Loucy (cell line): ENCODE results near the gene CD7.

ENCODE experiments used
- H2AFZ ChIP-seq: fragments of 200-600 bp; sonication (generic); 2 replicates; pipeline ENCODE4 v1.6.0; 2016; ENCODE audit warnings: antibody characterized with exemption, mild to moderate bottlenecking, low read length, moderate library complexity
- H3F3A ChIP-seq: fragments of 200-600 bp; 2 replicates; pipeline ENCODE4 v1.6.0; 2016; ENCODE audit warnings: antibody characterized with exemption, low read depth, mild to moderate bottlenecking
- H3K27me3 ChIP-seq: fragments of 200-600 bp; sonication (generic); 2 replicates; pipeline ENCODE4 v1.6.1; 2014; ENCODE audit warnings: low read length, mild to moderate bottlenecking; ENCODE audit not compliant: insufficient read depth, poor library complexity, severe bottlenecking
- H3K36me3 ChIP-seq: fragments of 200-600 bp; sonication (generic); 2 replicates; pipeline ENCODE4 v1.6.1; 2016; ENCODE audit warnings: low read length; ENCODE audit not compliant: insufficient read depth
- H3K4me1 ChIP-seq: fragments of 200-600 bp; sonication (generic); 2 replicates; pipeline ENCODE4 v1.5.1; 2014; ENCODE audit warnings: low read length, mild to moderate bottlenecking; ENCODE audit not compliant: insufficient read depth, poor library complexity, severe bottlenecking
- H3K4me2 ChIP-seq: fragments of 200-600 bp; sonication (generic); 2 replicates; pipeline ENCODE4 v1.6.0; 2014; ENCODE audit warnings: antibody characterized with exemption, low read length, low read depth, mild to moderate bottlenecking; ENCODE audit not compliant: poor library complexity, severe bottlenecking
- H3K4me3 ChIP-seq: fragments of 200-600 bp; sonication (generic); 2 replicates; pipeline ENCODE4 v1.5.1; 2014; ENCODE audit warnings: low read length, mild to moderate bottlenecking, mixed read lengths; ENCODE audit not compliant: poor library complexity, severe bottlenecking
- H3K79me2 ChIP-seq: fragments of 200-600 bp; sonication (generic); 2 replicates; pipeline ENCODE4 v1.6.1; 2014; ENCODE audit warnings: low read length; ENCODE audit not compliant: insufficient read depth
- H3K9ac ChIP-seq: fragments of 200-600 bp; sonication (generic); 2 replicates; pipeline ENCODE4 v1.6.0; 2014; ENCODE audit warnings: mild to moderate bottlenecking, low read depth, low read length, moderate library complexity; ENCODE audit not compliant: poor library complexity, severe bottlenecking
- H3K9me2 ChIP-seq: fragments of 200-600 bp; sonication (generic); replicated peaks from 2 replicates; pipeline ENCODE4 v1.6.1; 2016; ENCODE audit warnings: low read depth, low read length, mixed read lengths
- H3K9me3 ChIP-seq: fragments of 200-600 bp; sonication (generic); 2 replicates; pipeline ENCODE4 v1.6.1; 2014; ENCODE audit warnings: mild to moderate bottlenecking, antibody characterized with exemption, low read length, low read depth; ENCODE audit not compliant: insufficient read depth
- H4K20me1 ChIP-seq: fragments of 200-600 bp; sonication (generic); 2 replicates; pipeline ENCODE4 v1.6.0; 2014; ENCODE audit warnings: antibody characterized with exemption, low read length, mild to moderate bottlenecking; ENCODE audit not compliant: insufficient read depth, poor library complexity, severe bottlenecking
- EZH2phosphoT487 ChIP-seq: fragments of 200-600 bp; IDR thresholded peaks from 2 replicates; pipeline ENCODE4 v1.6.1; 2018; ENCODE audit warnings: antibody characterized with exemption, mild to moderate bottlenecking, moderate library complexity, borderline replicate concordance
- TF ChIP-seq, protein P1 (sequence below): fragments of 200-600 bp; sonication (generic); conservative IDR thresholded peaks from 2 replicates; pipeline ENCODE4 v1.5.1; 2014; ENCODE audit warnings: mild to moderate bottlenecking, antibody characterized with exemption, low read length

CD7 gene

DNA sequence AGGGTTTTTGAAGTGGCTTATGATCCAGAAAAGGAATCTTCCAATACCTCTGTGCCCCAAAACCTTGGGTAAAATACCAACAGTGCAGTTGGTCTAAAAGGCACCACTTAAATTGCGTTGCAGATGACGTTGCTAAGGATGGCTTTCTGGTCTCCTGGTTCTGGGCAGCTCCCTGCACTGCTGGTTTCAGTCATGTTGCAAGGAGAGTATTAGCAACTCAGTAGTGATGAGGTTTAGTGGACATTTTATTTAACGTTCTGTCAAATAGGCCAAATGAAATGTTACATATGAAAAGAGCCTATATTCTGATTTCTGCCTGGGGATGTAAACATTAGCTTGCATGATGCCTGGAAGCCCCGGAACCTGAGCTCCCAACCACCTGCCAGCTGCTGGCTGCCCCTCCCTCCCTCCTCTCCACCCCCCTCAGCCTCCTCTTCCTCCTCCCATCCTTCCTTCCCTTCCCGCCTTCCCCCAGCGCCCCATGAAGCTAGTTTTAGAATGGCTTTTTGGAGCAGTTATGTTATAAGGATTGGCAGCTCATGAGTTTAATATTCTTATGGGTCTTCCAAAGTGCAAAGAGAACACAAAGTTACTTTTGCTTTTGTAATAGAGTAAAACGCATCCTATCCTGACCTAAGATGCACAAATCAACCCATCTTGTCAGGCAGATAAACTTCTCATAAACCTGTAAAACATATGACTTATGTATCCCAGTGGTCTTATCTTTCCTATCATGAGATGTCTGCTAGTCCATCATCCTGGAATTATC is 20.7 kb downstream of the CD7 start:
- H3K9me2 ChIP-seq, result no peaks in the 10 kb centered on the region
- peak overlapping the region; percentile 99 for H3K4me2 ChIP-seq
- peaks cover 67% of the 10 kb centered on the region for H3K4me1 ChIP-seq
- peak overlapping the region; percentile 81 for H3K4me3 ChIP-seq
- no peak for TF ChIP-seq EZH2phosphoT487
- TF ChIP-seq, protein P1, sequence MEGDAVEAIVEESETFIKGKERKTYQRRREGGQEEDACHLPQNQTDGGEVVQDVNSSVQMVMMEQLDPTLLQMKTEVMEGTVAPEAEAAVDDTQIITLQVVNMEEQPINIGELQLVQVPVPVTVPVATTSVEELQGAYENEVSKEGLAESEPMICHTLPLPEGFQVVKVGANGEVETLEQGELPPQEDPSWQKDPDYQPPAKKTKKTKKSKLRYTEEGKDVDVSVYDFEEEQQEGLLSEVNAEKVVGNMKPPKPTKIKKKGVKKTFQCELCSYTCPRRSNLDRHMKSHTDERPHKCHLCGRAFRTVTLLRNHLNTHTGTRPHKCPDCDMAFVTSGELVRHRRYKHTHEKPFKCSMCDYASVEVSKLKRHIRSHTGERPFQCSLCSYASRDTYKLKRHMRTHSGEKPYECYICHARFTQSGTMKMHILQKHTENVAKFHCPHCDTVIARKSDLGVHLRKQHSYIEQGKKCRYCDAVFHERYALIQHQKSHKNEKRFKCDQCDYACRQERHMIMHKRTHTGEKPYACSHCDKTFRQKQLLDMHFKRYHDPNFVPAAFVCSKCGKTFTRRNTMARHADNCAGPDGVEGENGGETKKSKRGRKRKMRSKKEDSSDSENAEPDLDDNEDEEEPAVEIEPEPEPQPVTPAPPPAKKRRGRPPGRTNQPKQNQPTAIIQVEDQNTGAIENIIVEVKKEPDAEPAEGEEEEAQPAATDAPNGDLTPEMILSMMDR, result no peak
- no peaks in the 10 kb centered on the region for H3K9me3 ChIP-seq
- peak overlapping the region; percentile 93 for H3K9ac ChIP-seq
- peaks cover 6% of the 10 kb centered on the region for H4K20me1 ChIP-seq
- H3F3A ChIP-seq, result peaks cover 14% of the 10 kb centered on the region
- peaks cover 12% of the 10 kb centered on the region for H3K79me2 ChIP-seq
- no peaks in the 10 kb centered on the region for H3K36me3 ChIP-seq
- H2AFZ ChIP-seq, result 0 out of 2 replicates have a peak overlapping the region, but pooled peaks have one; percentile 58
- H3K27me3 ChIP-seq, result no peaks in the 10 kb centered on the region

- no peak overlapping the region for H3K9ac ChIP-seq
- peaks cover 6% of the 10 kb centered on the region for H4K20me1 ChIP-seq
- H3F3A ChIP-seq, result peaks cover 14% of the 10 kb centered on the region
- H3K9me3 ChIP-seq, result no peaks in the 10 kb centered on the region
- H3K4me3 ChIP-seq, result no peak overlapping the region
- H3K9me2 ChIP-seq, result no peaks in the 10 kb centered on the region
- no peaks in the 10 kb centered on the region for H3K27me3 ChIP-seq
- peaks cover 57% of the 10 kb centered on the region for H3K4me1 ChIP-seq
- no peak overlapping the region for H2AFZ ChIP-seq
- no peak overlapping the region for H3K4me2 ChIP-seq
- no peaks in the 10 kb centered on the region for H3K36me3 ChIP-seq
- peaks cover 14% of the 10 kb centered on the region for H3K79me2 ChIP-seq
- TF ChIP-seq, protein P1, result no peak
- no peak for TF ChIP-seq EZH2phosphoT487
These were observed 22.0 kb downstream of the CD7 start for GRCh38 chr17:82295472-82295814.

- Histone ChIP-seq H3K36me3 (no peaks in the 10 kb centered on the region), H3K4me1 (peaks cover 47% of the 10 kb centered on the region), H3F3A (peaks cover 14% of the 10 kb centered on the region), H4K20me1 (peaks cover 6% of the 10 kb centered on the region), H3K4me2 (peak overlapping the region; percentile 69), H3K4me3 (peak overlapping the region; percentile 66), H2AFZ (no peak overlapping the region), H3K9ac (peak overlapping the region; percentile 56), H3K9me2 (no peaks in the 10 kb centered on the region), H3K9me3 (no peaks in the 10 kb centered on the region), H3K27me3 (no peaks in the 10 kb centered on the region), H3K79me2 (peaks cover 14% of the 10 kb centered on the region)
- TF ChIP-seq, protein P1, result no peak
- no peak for TF ChIP-seq EZH2phosphoT487
These were observed 23.2 kb downstream of the CD7 start for GRCh38 chr17:82294064-82294773.
